ENCODE measurements around the gene C19orf38. TPM values are rescaled to one million over a fixed set of nuclear protein-coding genes. Genes with fewer than 3 reads are reported as not detected.

The C19orf38 gene
- total RNA-seq, 2 experiments from 2014 or later: 1.1 to 2.2 TPM

Small RNA genes lying within 50 kb of the gene (microRNA-seq; reads per million reads assigned to microRNA genes)
- gene MIR199A1: not detected
- gene MIR6793: not detected

Other genes with a start within 250 kb of the C19orf38 start
- gene SLC44A2, start 222.9 kb upstream of the C19orf38 start, total RNA-seq: 100 to 1,000 TPM; 112 to 121 TPM
- gene ILF3, start 194.1 kb upstream of the C19orf38 start, total RNA-seq: 100 to 1,000 TPM; 407 to 408 TPM
- 10 to 100 TPM; 36.5 to 36.6 TPM for gene QTRT1, start 147.0 kb upstream of the C19orf38 start, total RNA-seq
- 100 to 1,000 TPM; 239 to 240 TPM for gene DNM2, start 130.3 kb upstream of the C19orf38 start, total RNA-seq
- gene TMED1, start 12.2 kb upstream of the C19orf38 start, total RNA-seq: 10 to 100 TPM in 1 of 2 experiments, 1 to 10 TPM in 1; 9.3 to 11.2 TPM
- 10 to 100 TPM; 33.2 to 33.4 TPM for gene CARM1, start 23.1 kb downstream of the C19orf38 start, total RNA-seq
- 10 to 100 TPM; 20.4 to 20.5 TPM for gene YIPF2, start 80.2 kb downstream of the C19orf38 start, total RNA-seq
- gene TIMM29, start 80.4 kb downstream of the C19orf38 start, total RNA-seq: 10 to 100 TPM; 20.2 to 23.0 TPM
- 100 to 1,000 TPM; 108 to 115 TPM for gene SMARCA4, start 112.6 kb downstream of the C19orf38 start, total RNA-seq
- gene LDLR, start 241.0 kb downstream of the C19orf38 start, total RNA-seq: 100 to 1,000 TPM; 117 to 123 TPM